ENCODE measurements around the gene ANTXR1. TPM values are rescaled to one million over a fixed set of nuclear protein-coding genes. Genes with fewer than 3 reads are reported as not detected.

ANTXR1 gene
- total and polyA plus RNA-seq, 2 of the 8 experiments (the other 6 are each of a cell fraction or from before 2014, with no cell fraction given): 15.8 to 44.3 TPM

- no peak for TF ChIP-seq CHD7 (IDR thresholded peaks at IDR 0.05; ENCODE audit: insufficient replicate concordance, low read length)
Measured at GRCh38 chr2:69221512-69221911, 208.5 kb downstream of the ANTXR1 start (continued).

Data from H1 (cell line).